Stomach smooth muscle (tissue), 2 donors: ENCODE results near the gene NRG3.

Experiments used
- H3K27ac ChIP-seq: one replicate; pipeline ENCODE4 v1.7.0; 2013; ENCODE audit warnings: mild to moderate bottlenecking, low read length, inconsistent platforms
- H3K27me3 ChIP-seq, 2 donors: one replicate each; pipeline ENCODE4 v1.7.0; 2013; ENCODE audit warnings: low read length in 2 of 2; ENCODE audit not compliant: insufficient read depth in 2 of 2, control insufficient read depth in 1 of 2
- H3K36me3 ChIP-seq, 2 donors: one replicate each; pipeline ENCODE4 v1.7.0; 2013; ENCODE audit warnings: low read length in 2 of 2; ENCODE audit not compliant: control insufficient read depth in 2 of 2, insufficient read depth in 2 of 2
- H3K4me1 ChIP-seq: one replicate; pipeline ENCODE4 v1.7.0; 2013; ENCODE audit warnings: low read length; ENCODE audit not compliant: control insufficient read depth, insufficient read depth
- H3K4me3 ChIP-seq, 2 donors: one replicate each; pipeline ENCODE4 v1.7.0; 2013; ENCODE audit warnings: low read length in 2 of 2
- H3K9ac ChIP-seq, 2 donors: one replicate each; pipeline ENCODE4 v1.7.0; 2013; ENCODE audit warnings: low read length in 2 of 2, mild to moderate bottlenecking in 1 of 2
- H3K9me3 ChIP-seq, 2 donors: one replicate each; pipeline ENCODE4 v1.7.0; 2013; ENCODE audit warnings: low read length in 2 of 2; ENCODE audit not compliant: control insufficient read depth in 2 of 2
- donor health status: healthy.
- donor health status: Pancreatic carcinoma.

The NRG3 gene

DNA sequence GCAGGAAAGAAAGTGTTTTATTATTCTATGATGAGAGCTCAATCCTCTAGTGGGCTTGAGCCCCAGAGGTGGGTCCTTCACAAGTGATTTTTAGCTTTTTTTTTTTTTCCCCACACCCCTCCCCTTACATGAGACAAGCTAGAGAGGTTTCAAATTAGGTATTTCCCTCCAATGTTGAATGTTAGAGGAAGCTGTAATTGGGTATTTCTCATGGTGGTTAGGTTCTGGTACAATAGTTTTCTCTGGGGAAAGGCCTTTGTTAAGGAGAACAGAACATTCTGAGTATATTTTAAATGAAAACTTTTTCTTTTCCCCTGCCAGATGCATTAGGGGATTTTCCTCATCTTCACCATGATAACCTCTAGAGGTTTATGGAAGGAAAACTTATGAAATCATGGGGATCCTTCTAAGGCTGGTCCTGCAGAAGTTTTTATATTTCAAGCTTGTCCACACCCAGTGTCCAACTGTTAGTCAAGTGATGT lies 1039.7 kb downstream of the NRG3 start:
- no peaks in the 10 kb centered on the region for H3K9me3 ChIP-seq
- H3K4me1 ChIP-seq, result peaks cover 8% of the 10 kb centered on the region
- no peaks in the 10 kb centered on the region for H3K36me3 ChIP-seq
- H3K27me3 ChIP-seq, result no peaks in the 10 kb centered on the region
- H3K27ac ChIP-seq, result no peak overlapping the region
- H3K9ac ChIP-seq, result no peak overlapping the region
- H3K4me3 ChIP-seq, result no peak overlapping the region

- Histone ChIP-seq H3K27ac (no peak overlapping the region), H3K36me3 (no peaks in the 10 kb centered on the region), H3K27me3 (no peaks in the 10 kb centered on the region), H3K4me1 (peaks cover 8% of the 10 kb centered on the region), H3K9me3 (no peaks in the 10 kb centered on the region), H3K9ac (no peak overlapping the region), H3K4me3 (no peak overlapping the region)
Observed at GRCh38 chr10:82916941-82917340, 1041.9 kb downstream of the NRG3 start.

GRCh38 chr10:82918022-82918421 lies 1043.0 kb downstream of the NRG3 start:
- no peaks in the 10 kb centered on the region for H3K27me3 ChIP-seq
- no peak overlapping the region for H3K9ac ChIP-seq
- no peak overlapping the region for H3K4me3 ChIP-seq
- H3K9me3 ChIP-seq, result no peaks in the 10 kb centered on the region
- H3K36me3 ChIP-seq, result no peaks in the 10 kb centered on the region
- no peak overlapping the region for H3K27ac ChIP-seq
- H3K4me1 ChIP-seq, result peaks cover 8% of the 10 kb centered on the region

DNA sequence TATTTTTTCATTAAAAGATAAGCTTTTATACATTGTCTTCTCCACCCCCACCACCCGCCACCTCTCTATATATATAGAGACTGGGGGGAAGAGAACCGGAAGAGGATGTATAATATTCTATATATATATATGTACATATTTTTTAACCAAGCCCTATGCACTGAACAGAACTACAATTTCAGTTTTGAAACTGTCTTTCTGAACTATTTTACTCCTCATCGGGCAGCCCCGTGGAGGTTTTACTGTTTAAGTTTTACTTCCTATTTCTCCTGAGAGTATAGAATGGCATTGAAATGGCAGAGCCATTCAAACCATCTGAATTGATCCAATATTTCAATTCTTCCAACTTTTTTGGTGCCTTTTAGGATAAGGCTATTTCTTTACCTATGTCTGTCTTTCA lies 1047.1 kb downstream of the NRG3 start:
- Histone ChIP-seq H3K9me3 (no peaks in the 10 kb centered on the region), H3K9ac (no peak overlapping the region), H3K27me3 (no peaks in the 10 kb centered on the region), H3K36me3 (no peaks in the 10 kb centered on the region), H3K4me3 (no peak overlapping the region), H3K27ac (no peak overlapping the region), H3K4me1 (peaks cover 16% of the 10 kb centered on the region)

- H3K27me3 ChIP-seq, result no peaks in the 10 kb centered on the region
- H3K27ac ChIP-seq, result no peak overlapping the region
- no peak overlapping the region for H3K4me3 ChIP-seq
- no peaks in the 10 kb centered on the region for H3K9me3 ChIP-seq
- H3K36me3 ChIP-seq, result no peaks in the 10 kb centered on the region
- no peak overlapping the region for H3K9ac ChIP-seq
- H3K4me1 ChIP-seq, result peaks cover 16% of the 10 kb centered on the region
Observed at GRCh38 chr10:82922755-82923154, 1047.8 kb downstream of the NRG3 start.

DNA sequence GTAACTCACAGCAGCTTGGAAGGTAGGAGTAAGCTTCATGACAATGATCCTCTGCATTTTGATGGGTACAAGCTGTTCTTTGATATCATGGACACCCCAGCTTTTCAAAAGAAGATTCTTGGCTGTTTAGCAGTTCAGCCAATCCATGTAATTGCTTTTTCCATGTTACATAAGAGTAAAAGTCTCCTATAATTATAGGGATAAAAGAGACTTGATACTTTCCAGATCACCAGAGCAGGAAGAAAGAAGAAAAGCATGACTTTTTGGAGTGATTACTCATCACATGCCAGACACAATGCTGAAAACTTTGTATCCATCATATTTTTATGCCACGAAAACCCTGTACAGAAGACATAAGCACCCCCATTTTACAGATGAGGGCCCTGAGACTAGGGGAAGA lies 1049.7 kb downstream of the NRG3 start:
- Histone ChIP-seq H3K36me3 (no peaks in the 10 kb centered on the region), H3K4me3 (no peak overlapping the region), H3K27ac (no peak overlapping the region), H3K9me3 (no peaks in the 10 kb centered on the region), H3K4me1 (peaks cover 8% of the 10 kb centered on the region), H3K27me3 (no peaks in the 10 kb centered on the region), H3K9ac (no peak overlapping the region)

DNA sequence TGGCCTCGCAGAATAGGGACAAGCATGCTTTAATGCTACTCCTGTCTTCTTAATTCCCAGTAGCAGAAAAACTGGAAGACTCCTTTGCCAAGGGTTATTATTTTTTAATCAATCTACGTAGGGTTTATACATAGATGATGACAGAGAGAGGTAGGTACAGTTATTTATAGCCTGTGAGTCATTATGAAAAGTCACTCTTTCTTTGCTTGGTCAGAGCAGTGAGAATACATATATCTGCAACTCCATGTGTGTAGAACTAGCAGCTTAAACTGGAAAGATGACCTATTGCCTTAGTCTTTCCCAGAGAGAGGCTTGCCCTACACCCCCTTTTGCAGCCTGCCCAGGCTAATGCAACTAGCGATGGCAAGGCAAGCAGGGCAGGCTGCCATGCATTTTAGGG lies 1050.6 kb downstream of the NRG3 start:
- Histone ChIP-seq H3K9ac (no peak overlapping the region), H3K27me3 (no peaks in the 10 kb centered on the region), H3K4me3 (no peak overlapping the region), H3K27ac (no peak overlapping the region), H3K4me1 (peaks cover 8% of the 10 kb centered on the region), H3K9me3 (no peaks in the 10 kb centered on the region), H3K36me3 (no peaks in the 10 kb centered on the region)

- no peaks in the 10 kb centered on the region for H3K4me1 ChIP-seq
- H3K36me3 ChIP-seq, result no peaks in the 10 kb centered on the region
- no peak overlapping the region for H3K27ac ChIP-seq
- H3K4me3 ChIP-seq, result no peak overlapping the region
- no peaks in the 10 kb centered on the region for H3K27me3 ChIP-seq
- no peaks in the 10 kb centered on the region for H3K9me3 ChIP-seq
- H3K9ac ChIP-seq, result no peak overlapping the region
Observed at GRCh38 chr10:82932451-82932850, 1057.5 kb downstream of the NRG3 start.

DNA sequence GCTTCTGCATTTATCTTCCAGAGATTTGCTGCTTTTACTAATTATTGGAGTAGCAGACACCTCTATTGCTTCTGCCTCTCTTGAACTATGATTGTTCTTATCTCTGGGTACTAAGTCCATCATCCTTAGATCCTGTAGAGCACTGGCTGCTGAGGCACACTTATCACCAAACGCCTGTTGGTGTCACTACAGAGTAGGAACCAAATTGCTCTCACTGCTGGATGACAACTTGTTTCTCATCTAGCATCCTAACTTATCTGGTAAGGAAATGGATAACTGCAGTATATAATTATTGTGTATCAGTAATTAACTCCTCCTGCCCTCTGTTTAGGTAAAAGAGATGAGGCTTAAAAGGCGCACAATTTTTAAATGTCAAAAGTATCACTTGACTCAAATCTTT lies 1059.4 kb downstream of the NRG3 start:
- Histone ChIP-seq H3K4me3 (no peak overlapping the region), H3K36me3 (no peaks in the 10 kb centered on the region), H3K9me3 (no peaks in the 10 kb centered on the region), H3K27ac (no peak overlapping the region), H3K4me1 (no peaks in the 10 kb centered on the region), H3K27me3 (no peaks in the 10 kb centered on the region), H3K9ac (no peak overlapping the region)

DNA sequence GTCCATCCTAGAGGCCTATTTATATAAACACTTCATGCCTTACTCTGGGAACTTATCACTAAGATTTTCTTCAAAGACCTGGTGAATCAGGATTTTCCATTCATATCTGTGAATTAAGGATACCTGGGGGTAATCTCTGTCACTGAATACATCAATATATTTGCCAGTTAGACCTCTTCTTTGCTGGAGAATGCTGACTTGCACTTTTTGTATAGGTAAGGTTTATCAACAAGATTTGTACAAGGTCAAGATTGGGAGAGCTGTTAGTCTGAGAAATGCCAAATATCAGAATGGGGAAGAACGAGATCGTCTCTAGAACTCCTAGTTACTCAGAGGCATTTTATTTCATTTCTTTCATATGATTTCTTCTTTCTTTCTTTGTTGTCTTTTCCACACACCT lies 1060.0 kb downstream of the NRG3 start:
- Histone ChIP-seq H3K27ac (no peak overlapping the region), H3K27me3 (no peaks in the 10 kb centered on the region), H3K9me3 (no peaks in the 10 kb centered on the region), H3K9ac (no peak overlapping the region), H3K4me1 (no peaks in the 10 kb centered on the region), H3K4me3 (no peak overlapping the region), H3K36me3 (no peaks in the 10 kb centered on the region)

DNA sequence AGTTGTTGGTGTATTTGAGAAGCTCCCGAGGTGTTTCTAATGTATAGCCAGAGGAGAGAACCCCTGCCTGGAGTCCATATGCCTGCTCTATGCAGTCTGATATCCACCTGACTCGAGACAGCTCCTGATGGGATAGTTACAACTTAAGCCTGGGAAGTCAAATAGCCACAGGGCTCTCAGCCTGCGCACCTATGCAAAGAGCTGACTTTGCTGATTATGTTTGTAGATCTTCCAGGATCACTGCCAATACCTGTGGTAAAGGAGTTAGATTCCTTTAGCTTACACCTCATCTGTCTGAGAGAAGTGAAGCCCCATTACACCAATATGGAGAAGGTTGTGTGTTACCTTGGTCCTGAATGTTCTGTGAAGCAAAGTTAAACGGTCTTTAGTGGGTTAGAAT lies 1063.3 kb downstream of the NRG3 start:
- Histone ChIP-seq H3K27me3 (no peaks in the 10 kb centered on the region), H3K27ac (no peak overlapping the region), H3K4me3 (no peak overlapping the region), H3K9ac (no peak overlapping the region), H3K36me3 (no peaks in the 10 kb centered on the region), H3K4me1 (no peaks in the 10 kb centered on the region), H3K9me3 (no peaks in the 10 kb centered on the region)
